ENCODE data around the gene TMEM269. TPM values are rescaled to one million over a fixed set of nuclear protein-coding genes. Genes with fewer than 3 reads are reported as not detected.

TMEM269 gene
- total RNA-seq, 4 donors from 2014 or later = 0.12 TPM; not detected in 3

- H3K27ac ChIP-seq = peak within 1 kb of the TSS; percentile 62 to 94 (median 87)
- 0% methylated on average over 8 to 15 of the region's 50 CpGs for WGBS, 2 donors (ENCODE audit: low coverage in 1 of 2)
- TF ChIP-seq POLR2AphosphoS5 (IDR thresholded peaks at IDR 0.05) (peak; percentile 80), CTCF (IDR thresholded peaks at IDR 0.05) (peak in 3 of 4 experiments; percentile 39 to 59 (median 53)), EP300 (IDR thresholded peaks at IDR 0.05) (no peak), POLR2A (IDR thresholded peaks at IDR 0.05) (peak; percentile 55 to 67)
- ATAC-seq = peak; percentile 99
- peak within 1 kb of the TSS; percentile 80 to 88 for H3K4me3 ChIP-seq
- peaks cover 0 to 42% of the 10 kb centered on the region in 2 donors for H3K36me3 ChIP-seq
- no peaks in the 10 kb centered on the region for H3K27me3 ChIP-seq
- peaks cover 0 to 34% (median 0%) of the 10 kb centered on the region in 3 donors for H3K4me1 ChIP-seq
- H3K9me3 ChIP-seq = peaks cover 0 to 5% (median 0%) of the 10 kb centered on the region in 3 donors
These were observed 61.7 kb downstream of the TMEM269 start, which contains the start of gene ZNF691 for GRCh38 chr1:42846257-42847110. Gene ZNF691 (plus strand): TSS chr1:42846613. CDS start chr1:42849659, 3,046 bp downstream.

GRCh38 chr1:42847111-42847595, 62.4 kb downstream of the TMEM269 start:
- H3K4me3 ChIP-seq = peak overlapping the region; percentile 80 to 88
- H3K36me3 ChIP-seq = peaks cover 0 to 42% of the 10 kb centered on the region in 2 donors
- peaks cover 0 to 7% (median 0%) of the 10 kb centered on the region in 3 donors for H3K9me3 ChIP-seq
- peak overlapping the region in 3 of 4 donors; percentile 86 to 94 (median 88) for H3K27ac ChIP-seq
- no peak for ATAC-seq
- no peaks in the 10 kb centered on the region for H3K27me3 ChIP-seq
- H3K4me1 ChIP-seq = peaks cover 0 to 34% (median 0%) of the 10 kb centered on the region in 3 donors
- no peak for TF ChIP-seq POLR2A (IDR thresholded peaks at IDR 0.05)
- TF ChIP-seq EP300 (IDR thresholded peaks at IDR 0.05) = no peak
- TF ChIP-seq CTCF (IDR thresholded peaks at IDR 0.05) = no peak
- TF ChIP-seq POLR2AphosphoS5 (IDR thresholded peaks at IDR 0.05) = no peak
- WGBS, 2 donors (ENCODE audit: low coverage in 1 of 2) = 6 to 10% methylated on average over 6 of the region's 6 CpGs

- H3K4me3 ChIP-seq = peak overlapping the region in 1 of 2 donors; percentile 88
- TF ChIP-seq CTCF (IDR thresholded peaks at IDR 0.05) (no peak), POLR2AphosphoS5 (IDR thresholded peaks at IDR 0.05) (no peak), EP300 (IDR thresholded peaks at IDR 0.05) (no peak), POLR2A (IDR thresholded peaks at IDR 0.05) (no peak)
- peaks cover 0 to 41% of the 10 kb centered on the region in 2 donors for H3K36me3 ChIP-seq
- H3K27me3 ChIP-seq = no peaks in the 10 kb centered on the region
- H3K4me1 ChIP-seq = peaks cover 0 to 34% (median 0%) of the 10 kb centered on the region in 3 donors
- H3K9me3 ChIP-seq = peaks cover 0 to 7% (median 0%) of the 10 kb centered on the region in 3 donors
- H3K27ac ChIP-seq = no peak overlapping the region
- WGBS, 2 donors (ENCODE audit: low coverage in 1 of 2) = 69 to 74% methylated on average over 5 to 6 of the region's 6 CpGs
- ATAC-seq = no peak
These were observed 63.1 kb downstream of the TMEM269 start for GRCh38 chr1:42847721-42848460.

- no peak for TF ChIP-seq EP300 (IDR thresholded peaks at IDR 0.05)
- no peak for TF ChIP-seq POLR2AphosphoS5 (IDR thresholded peaks at IDR 0.05)
- no peak for TF ChIP-seq CTCF (IDR thresholded peaks at IDR 0.05)
- TF ChIP-seq POLR2A (IDR thresholded peaks at IDR 0.05) = no peak
- H3K27ac ChIP-seq = no peak overlapping the region
- peaks cover 0 to 37% of the 10 kb centered on the region in 2 donors for H3K36me3 ChIP-seq
- H3K4me1 ChIP-seq = peaks cover 0 to 34% (median 0%) of the 10 kb centered on the region in 3 donors
- no peak overlapping the region for H3K4me3 ChIP-seq
- ATAC-seq = no peak
- 80 to 96% methylated on average over 2 of the region's 2 CpGs for WGBS, 2 donors (ENCODE audit: low coverage in 1 of 2)
- peaks cover 0 to 7% (median 0%) of the 10 kb centered on the region in 3 donors for H3K9me3 ChIP-seq
- no peaks in the 10 kb centered on the region for H3K27me3 ChIP-seq
These were observed 64.2 kb downstream of the TMEM269 start for GRCh38 chr1:42848823-42849537.

Measured in gastroesophageal sphincter (tissue), 4 donors.